ENCODE data around the gene USH1G.
"Not testable (repeated sequence)": the region's sequence is repeated elsewhere in the genome, so short reads cannot be mapped to it uniquely, and the experiment has no call there.

Gene USH1G

DNA sequence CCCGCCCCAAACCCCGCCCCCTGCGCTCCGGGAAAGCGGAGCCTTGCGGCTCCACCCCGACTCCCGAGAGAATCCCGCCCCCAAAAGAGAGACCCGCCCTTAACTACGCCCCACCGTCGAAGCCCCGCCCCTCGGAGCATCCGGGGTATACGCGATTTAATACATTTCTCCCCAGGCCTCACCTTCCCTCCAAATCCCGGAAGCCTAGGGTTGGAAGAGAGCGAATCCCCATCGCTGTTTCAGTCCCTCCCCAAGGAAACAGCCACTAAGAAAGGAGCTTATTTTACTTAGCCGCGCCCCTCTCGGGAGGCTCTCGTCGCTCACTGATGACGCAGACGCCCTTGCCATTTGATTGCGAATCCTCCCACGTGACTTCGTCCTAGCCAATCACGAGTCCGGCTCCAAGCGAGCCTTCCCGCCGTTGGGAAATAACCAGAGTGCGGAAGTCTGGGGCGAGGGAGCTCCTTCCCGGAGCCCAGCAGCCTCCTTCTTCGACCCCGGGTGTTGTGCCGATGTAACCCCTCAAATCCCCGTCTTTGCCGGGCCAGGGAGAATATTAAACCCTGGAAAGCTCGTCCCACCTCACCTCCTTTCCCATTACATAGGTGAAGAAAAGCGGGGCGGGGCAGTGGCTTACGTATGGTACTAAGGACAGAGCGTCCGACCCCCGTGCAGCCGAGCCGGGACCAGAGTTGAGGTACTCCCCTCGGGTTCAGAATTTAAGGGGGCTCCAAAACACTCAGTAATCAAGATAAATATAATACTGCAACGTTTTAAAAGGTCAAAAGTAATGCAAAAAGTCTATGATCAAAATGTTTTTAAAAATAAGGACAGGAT, 49.8 kb downstream of the USH1G start:
- peak; percentile 100 for DNase-seq

DNA sequence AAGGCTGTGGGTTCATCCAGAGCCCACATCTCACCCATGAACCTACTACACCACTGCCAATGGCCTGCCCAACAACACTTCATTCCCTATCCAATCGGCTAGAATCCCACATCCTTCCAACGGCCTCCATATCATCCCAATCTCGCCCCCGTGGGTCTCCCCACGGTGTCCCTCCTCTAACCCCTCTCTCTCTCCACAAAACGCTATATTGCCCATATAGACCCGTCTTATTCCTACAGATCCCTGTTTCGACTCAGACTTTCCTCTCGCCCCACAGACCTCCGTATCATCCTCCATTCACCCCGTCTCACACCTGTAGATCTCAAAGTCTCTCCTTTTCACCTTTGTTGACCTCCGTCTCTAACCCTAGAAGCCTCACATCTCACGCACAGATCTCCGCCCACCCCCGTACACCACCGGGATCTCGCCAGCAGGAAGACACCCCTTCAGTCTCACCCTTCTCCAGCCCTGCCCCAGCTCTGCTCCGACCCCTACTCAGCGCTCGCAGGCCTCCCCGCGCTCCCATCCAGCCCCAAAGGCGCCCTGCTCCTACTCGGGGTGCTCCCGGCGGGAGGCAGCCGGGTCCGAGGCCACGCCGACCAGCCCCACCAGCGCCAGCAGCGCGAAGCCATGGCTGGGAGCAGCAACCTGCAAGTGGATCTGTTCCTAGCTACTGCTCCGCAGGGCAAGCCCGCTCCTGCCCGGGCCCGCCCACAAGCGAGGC, 50.6 kb downstream of the USH1G start, which contains the start of gene FDXR:
Gene FDXR (minus strand): TSS at position 682 of the 724 bp plus-strand sequence. CDS start 50 bp downstream, at position 632.
- no peak for DNase-seq

DNA sequence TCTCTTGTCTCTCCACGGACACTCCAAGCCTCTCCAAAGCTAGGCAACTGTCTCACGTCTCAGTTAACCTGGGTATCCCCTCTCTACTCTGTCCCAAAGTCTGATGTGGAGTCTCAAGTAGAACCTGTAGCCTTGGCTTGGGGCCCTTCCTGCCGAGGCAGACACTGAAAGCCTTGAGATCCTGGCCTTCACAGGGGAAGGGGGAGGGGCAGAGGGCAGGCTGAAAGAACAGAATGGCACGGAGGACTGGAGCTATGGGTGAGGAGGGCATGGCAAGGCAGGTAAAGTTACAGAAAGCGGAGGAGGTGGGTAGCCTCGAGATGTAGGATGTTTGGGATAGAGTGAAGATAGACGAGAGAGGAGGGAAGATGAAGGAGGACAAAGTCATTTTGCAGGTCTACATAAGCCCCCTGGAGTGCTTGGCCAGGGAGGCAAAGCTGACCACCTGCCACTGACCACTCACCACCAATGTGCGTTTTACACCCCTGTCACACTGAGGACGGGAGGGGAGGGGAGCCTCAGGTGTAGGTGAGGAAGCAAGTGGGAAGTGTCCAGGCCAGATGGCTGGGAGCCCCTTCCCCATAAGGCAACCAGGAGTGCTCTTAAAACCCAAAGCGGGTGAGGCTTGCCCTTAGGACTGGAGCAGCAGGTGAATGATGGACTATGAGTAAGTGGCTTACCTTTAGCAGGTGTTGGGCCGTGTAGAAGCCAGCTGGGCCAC, 51.5 kb downstream of the USH1G start:
- DNase-seq = no peak

DNA sequence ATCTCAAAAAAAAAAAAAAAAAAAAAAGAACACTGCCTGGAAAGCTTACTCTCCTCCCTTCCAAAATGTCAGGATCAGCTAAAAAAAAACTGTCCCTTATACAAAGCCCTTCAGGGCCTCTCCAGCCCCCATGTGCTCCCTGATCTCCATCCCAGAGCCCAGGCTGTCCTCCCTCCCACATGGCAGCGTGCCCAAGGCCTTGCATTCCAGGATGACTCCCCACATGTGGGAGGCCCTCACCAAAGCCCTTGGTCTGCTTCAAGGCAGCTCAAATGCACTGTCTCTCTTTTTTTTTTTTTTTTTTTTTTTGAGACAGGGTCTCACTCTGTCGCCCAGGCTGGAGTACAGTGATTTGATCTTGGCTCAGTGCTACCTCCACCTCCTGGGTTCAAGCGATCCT, 52.5 kb downstream of the USH1G start:
- no peak for DNase-seq

DNA sequence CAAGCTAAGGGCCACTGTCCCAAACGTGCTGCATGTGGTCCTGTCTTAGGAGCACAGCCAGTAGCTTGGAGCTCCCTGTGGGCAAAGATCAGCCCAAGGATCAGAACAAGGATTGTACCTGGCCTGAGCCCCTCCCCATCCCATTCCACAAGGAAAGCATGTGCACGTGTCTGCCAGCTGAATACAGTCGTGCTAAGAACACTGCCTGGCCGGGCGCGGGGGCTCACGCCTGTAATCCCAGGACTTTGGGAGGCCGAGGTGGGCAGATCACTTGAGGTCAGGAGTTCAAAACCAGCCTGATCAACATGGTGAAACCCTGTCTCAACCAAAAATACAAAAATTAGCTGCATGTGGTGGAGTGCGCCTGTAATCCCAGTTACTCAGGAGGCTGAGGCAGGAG, 53.0 kb downstream of the USH1G start:
- DNase-seq = not testable (repeated sequence)

DNA sequence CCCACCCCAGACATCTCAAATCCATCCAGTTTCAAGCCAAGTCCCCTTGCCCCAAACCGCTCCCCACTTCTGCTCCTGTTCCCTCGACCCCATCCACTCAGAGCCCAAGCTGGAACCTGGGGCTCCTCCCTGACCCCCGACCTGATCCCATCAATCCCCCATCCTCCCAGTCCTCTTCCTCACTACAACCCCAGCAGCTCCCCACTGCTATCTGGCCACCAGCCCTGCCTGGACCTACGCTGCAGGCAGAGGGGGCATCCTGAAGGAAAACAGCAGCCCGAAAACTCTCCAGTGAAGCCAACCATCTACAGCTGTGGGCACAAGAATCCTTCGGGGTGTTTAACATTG, 54.2 kb downstream of the USH1G start:
- no peak for DNase-seq

DNA sequence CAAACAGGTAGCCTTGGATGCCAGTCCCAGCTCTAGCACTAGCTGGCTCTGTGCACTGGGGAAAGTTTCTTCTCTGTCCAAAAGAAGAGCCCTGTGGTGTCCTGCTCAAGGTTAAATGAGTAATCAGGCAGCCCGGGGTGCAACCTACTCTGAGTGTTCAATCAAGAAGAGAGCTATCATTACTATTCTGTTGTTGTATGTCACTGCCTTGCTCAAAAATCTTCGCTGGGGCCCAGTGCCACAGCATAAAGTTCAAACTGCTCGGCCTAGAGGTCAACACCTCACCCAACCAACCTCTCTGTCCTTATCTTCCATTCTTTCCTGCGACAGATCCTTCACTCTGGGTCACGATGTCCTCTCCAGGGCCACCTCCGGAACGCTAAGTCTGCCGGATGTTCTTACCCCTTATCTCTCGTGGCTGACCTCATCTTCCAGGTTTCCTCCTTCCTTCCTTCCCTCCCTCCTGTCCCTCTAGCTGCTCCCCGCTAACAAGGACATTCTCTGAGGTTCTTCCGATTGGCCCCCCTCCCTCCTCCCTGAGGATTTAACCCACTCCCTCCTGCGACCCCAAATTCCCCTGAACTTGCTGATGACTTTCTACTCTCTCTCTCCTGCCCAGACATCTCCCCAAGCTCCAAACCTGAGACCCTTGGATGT, 54.7 kb downstream of the USH1G start:
- DNase-seq = no peak

DNA sequence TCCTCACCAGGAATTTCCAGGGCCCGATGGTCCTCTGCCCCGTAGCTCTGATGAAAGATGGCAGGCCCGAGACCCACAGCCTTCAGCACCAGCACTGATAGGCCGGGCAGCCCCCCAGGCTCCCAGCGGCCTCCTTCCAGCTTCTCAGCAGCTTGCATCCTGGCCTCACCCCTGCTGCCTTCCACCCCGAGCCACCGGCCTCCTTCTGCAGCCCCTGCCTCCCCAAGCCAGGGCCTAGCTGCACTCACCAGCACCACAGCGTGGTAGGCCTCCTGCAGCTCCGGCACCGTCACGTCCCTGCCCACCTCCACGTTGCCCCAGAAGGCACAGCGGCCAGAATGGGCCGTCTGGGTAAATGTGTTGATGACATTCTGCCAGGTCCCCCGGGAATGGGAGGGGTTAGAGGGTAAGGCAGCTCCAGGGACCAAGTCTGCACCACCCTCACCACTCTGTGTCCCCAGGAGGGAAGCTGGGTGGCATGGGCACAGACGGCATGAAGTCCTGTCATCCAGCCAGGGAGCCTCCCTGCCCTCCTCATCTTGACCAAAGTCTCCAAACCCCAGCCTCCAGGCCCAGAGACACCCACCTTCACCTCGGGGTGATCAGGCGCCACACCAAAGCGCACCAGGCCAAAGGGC, 56.7 kb downstream of the USH1G start:
- DNase-seq = no peak

Measured in NCI-H1092 (cell line).